Liver (tissue), 9 donors: ENCODE results near the gene OR12D1. TPM values are rescaled to one million over a fixed set of nuclear protein-coding genes. Genes with fewer than 3 reads are reported as not detected.

Experiments
- DNase-seq: peaks from one replicate; pipeline ENCODE4 v3.0.0-alpha.2; 2017; ENCODE audit warnings: low spot score
- H3K27ac ChIP-seq, 2 donors: one replicate each; pipeline ENCODE4 v1.7.0; 2013; ENCODE audit warnings: inconsistent platforms in 2 of 2, low read length in 2 of 2, control low read depth in 1 of 2, low read depth in 1 of 2, mild to moderate bottlenecking in 1 of 2
- H3K27me3 ChIP-seq, 4 donors: one replicate each; pipeline versions ENCODE4 v1.6.1 to v1.7.0; 2013; ENCODE audit warnings: low read length in 3 of 4, inconsistent platforms in 1 of 4, mild to moderate bottlenecking in 1 of 4, moderate library complexity in 1 of 4; ENCODE audit not compliant: control insufficient read depth in 4 of 4, insufficient read depth in 4 of 4
- H3K36me3 ChIP-seq, 4 donors: one replicate each; pipeline versions ENCODE4 v1.6.1 to v1.7.0; 2013; ENCODE audit warnings: low read length in 3 of 4, mild to moderate bottlenecking in 3 of 4, low read depth in 1 of 4, moderate library complexity in 1 of 4; ENCODE audit not compliant: control insufficient read depth in 4 of 4, insufficient read depth in 3 of 4
- H3K4me1 ChIP-seq, 4 donors: one replicate each; pipeline versions ENCODE4 v1.6.1 to v1.7.0; 2013; ENCODE audit warnings: low read length in 3 of 4, mild to moderate bottlenecking in 3 of 4, moderate library complexity in 1 of 4; ENCODE audit not compliant: control insufficient read depth in 4 of 4, insufficient read depth in 4 of 4
- H3K4me3 ChIP-seq, 3 donors: one replicate each; pipeline versions ENCODE4 v1.6.1 to v1.7.0; 2013; ENCODE audit warnings: low read length in 3 of 3, control low read depth in 1 of 3, low read depth in 1 of 3, mild to moderate bottlenecking in 1 of 3
- H3K9ac ChIP-seq, 2 donors: one replicate each; pipeline ENCODE4 v1.7.0; 2013; ENCODE audit warnings: low read length in 2 of 2, mild to moderate bottlenecking in 2 of 2, moderate library complexity in 2 of 2, control low read depth in 1 of 2, low read depth in 1 of 2
- H3K9me3 ChIP-seq, 4 donors: one replicate each; pipeline versions ENCODE4 v1.6.1 to v1.7.0; 2013; ENCODE audit warnings: low read length in 3 of 4; ENCODE audit not compliant: control insufficient read depth in 4 of 4
- ATF3 ChIP-seq: IDR thresholded peaks from 2 replicates; pipeline ENCODE4 v1.6.1; 2016; ENCODE audit warnings: antibody characterized with exemption
- CTCF ChIP-seq: fragments of 150-350 bp; IDR thresholded peaks from 2 replicates; pipeline ENCODE4 v1.5.1; 2017; ENCODE audit warnings: improper control_type of control experiment, low read depth, low read length; ENCODE audit not compliant: missing input control
- FOXA1 ChIP-seq: IDR thresholded peaks from 2 replicates; pipeline ENCODE4 v1.6.1; 2016; ENCODE audit warnings: antibody characterized with exemption
- FOXA2 ChIP-seq: IDR thresholded peaks from 2 replicates; pipeline ENCODE4 v1.6.1; 2016; ENCODE audit warnings: antibody characterized with exemption
- GABPA ChIP-seq, 2 donors: IDR thresholded peaks in 1 of 2; conservative IDR thresholded peaks in 1 of 2; 2 replicates each; pipeline ENCODE4 v1.6.1; 2016; ENCODE audit warnings: antibody characterized with exemption in 2 of 2, mild to moderate bottlenecking in 1 of 2, moderate library complexity in 1 of 2
- HNF4A ChIP-seq, 2 donors: conservative IDR thresholded peaks; 2 replicates each; pipeline ENCODE4 v1.6.1; 2016; ENCODE audit warnings: antibody characterized with exemption in 2 of 2, mild to moderate bottlenecking in 2 of 2
- HNF4G ChIP-seq: IDR thresholded peaks from 2 replicates; pipeline ENCODE4 v1.6.1; 2016; ENCODE audit warnings: antibody characterized with exemption
- JUND ChIP-seq, 2 donors: IDR thresholded peaks; 2 replicates each; pipeline ENCODE4 v1.6.1; 2016; ENCODE audit warnings: antibody characterized with exemption in 2 of 2
- MAX ChIP-seq: IDR thresholded peaks from 2 replicates; pipeline ENCODE4 v1.6.1; 2016; ENCODE audit warnings: antibody characterized with exemption
- RXRA ChIP-seq, 2 donors: IDR thresholded peaks; 2 replicates each; pipeline ENCODE4 v1.6.1; 2017 to 2018; ENCODE audit warnings: antibody characterized with exemption in 2 of 2, mild to moderate bottlenecking in 1 of 2
- SP1 ChIP-seq: IDR thresholded peaks from 2 replicates; pipeline ENCODE4 v1.6.1; 2018; ENCODE audit warnings: antibody characterized with exemption, mild to moderate bottlenecking
- ZBTB33 ChIP-seq: IDR thresholded peaks from 2 replicates; pipeline ENCODE4 v1.6.1; 2016; ENCODE audit warnings: antibody characterized with exemption
- WGBS: extraction: QIAGEN DNeasy Blood & Tissue Kit; methylation state at CpG from one replicate; pipeline ENCODE4 v1.1.7; 2013; 5-methylcytosine and 5-hydroxymethylcytosine counted together
- polyA plus RNA-seq, 2 donors: library from polyadenylated mRNA; stranded (reverse) in 1 of 2; unstranded in 1 of 2; fragments of 200-250 nt in 1 of 2; fragments of >200 nt in 1 of 2; fragmentation: Nextera tagmentation in 1 of 2; extraction: Ambion mirVana in 1 of 2; gene quantifications; one replicate each; pipeline versions ENCODE4 v1.2.1 to v1.2.3, GENCODE V29; 2013 to 2015
- total RNA-seq, 2 donors: library from RNA; depleted of rRNA; stranded (reverse); fragments of >200 nt; gene quantifications; one replicate each; pipeline ENCODE4 v1.2.3, GENCODE V29; 2014
- donor health status: healthy.
- donor health status: healthy.
- donor health status: healthy.
- donor health status: healthy.
- donor health status: healthy.

The OR12D1 gene
- total and polyA plus RNA-seq, 4 donors = not detected

GRCh38 chr6:29456971-29457370 is 42.2 kb downstream of the OR12D1 start, which contains the start of the genes OR11A1 and OR2H1:
TSS of gene OR11A1 (minus strand) at chr6:29457071. CDS start at chr6:29427641, 29,430 bp downstream.
TSS of gene OR2H1 (plus strand) at chr6:29457155. CDS start at chr6:29461770, 4,615 bp downstream.
- Histone ChIP-seq H3K27ac (no peak within 1 kb of the TSS), H3K36me3 (no peaks in the 10 kb centered on the region), H3K27me3 (peaks cover 0 to 3% (median 0%) of the 10 kb centered on the region in 4 donors), H3K4me1 (no peaks in the 10 kb centered on the region), H3K9me3 (no peaks in the 10 kb centered on the region), H3K4me3 (no peak within 1 kb of the TSS), H3K9ac (no peak within 1 kb of the TSS)
- no peak for DNase-seq
- WGBS = 57% methylated on average over 2 of the region's 2 CpGs
- no peak for TF ChIP-seq HNF4A (conservative IDR thresholded peaks at IDR 0.05)
- no peak for TF ChIP-seq MAX
- TF ChIP-seq ZBTB33 = no peak
- TF ChIP-seq CTCF = no peak
- TF ChIP-seq GABPA (IDR thresholded peaks at IDR 0.05 in 1 of 2, conservative IDR thresholded peaks at IDR 0.05 in 1 of 2) = no peak

- no peak overlapping the region for H3K4me3 ChIP-seq
- no peak overlapping the region for H3K9ac ChIP-seq
- peaks cover 0 to 3% (median 0%) of the 10 kb centered on the region in 4 donors for H3K27me3 ChIP-seq
- WGBS = 64% methylated on average over 5 of the region's 5 CpGs
- H3K27ac ChIP-seq = no peak overlapping the region
- H3K9me3 ChIP-seq = no peaks in the 10 kb centered on the region
- no peak for TF ChIP-seq FOXA1
- no peak for TF ChIP-seq RXRA (IDR thresholded peaks at IDR 0.05)
- TF ChIP-seq ZBTB33 = no peak
- no peak for TF ChIP-seq HNF4A (conservative IDR thresholded peaks at IDR 0.05)
- TF ChIP-seq JUND (IDR thresholded peaks at IDR 0.05) = no peak
- TF ChIP-seq HNF4G = no peak
- TF ChIP-seq FOXA2 = no peak
- TF ChIP-seq SP1 = no peak
- no peak for TF ChIP-seq ATF3
- TF ChIP-seq CTCF = no peak
- no peak for DNase-seq
- H3K36me3 ChIP-seq = no peaks in the 10 kb centered on the region
- peaks cover 0 to 2% (median 0%) of the 10 kb centered on the region in 4 donors for H3K4me1 ChIP-seq
Observed at GRCh38 chr6:29461021-29461814, 46.5 kb downstream of the OR12D1 start.
